Measurements from ENCODE around the gene TAMM41.

The TAMM41 gene

DNA sequence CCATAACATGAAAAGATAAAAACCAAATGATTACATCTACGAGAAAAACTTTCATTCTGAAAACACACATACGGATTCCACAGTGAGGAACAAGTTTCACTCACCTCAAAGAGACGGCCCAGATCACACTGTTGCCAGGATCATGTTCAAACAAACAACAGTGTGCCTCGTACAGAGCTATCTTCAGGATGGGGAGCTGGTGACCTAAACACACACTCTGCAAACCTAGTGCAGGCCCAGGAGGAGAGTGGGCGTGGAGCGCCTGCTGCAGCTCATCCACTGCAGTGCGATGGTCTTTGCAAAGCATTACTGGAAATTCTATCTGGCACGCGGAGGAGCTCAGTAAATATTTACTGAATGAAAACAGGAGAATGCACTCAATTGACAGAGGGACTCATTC is 38.5 kb downstream of the TAMM41 start:
- Histone ChIP-seq H3K36me3 (peaks cover 7% of the 10 kb centered on the region), H3K27ac (no peak overlapping the region), H3K27me3 (ENCODE audit: insufficient read depth, low read depth, severe bottlenecking) (no peaks in the 10 kb centered on the region), H3K9me3 (ENCODE audit: severe bottlenecking) (no peaks in the 10 kb centered on the region), H3K4me3 (ENCODE audit: low read depth, low read length) (no peak overlapping the region)
- TF ChIP-seq, protein P1, sequence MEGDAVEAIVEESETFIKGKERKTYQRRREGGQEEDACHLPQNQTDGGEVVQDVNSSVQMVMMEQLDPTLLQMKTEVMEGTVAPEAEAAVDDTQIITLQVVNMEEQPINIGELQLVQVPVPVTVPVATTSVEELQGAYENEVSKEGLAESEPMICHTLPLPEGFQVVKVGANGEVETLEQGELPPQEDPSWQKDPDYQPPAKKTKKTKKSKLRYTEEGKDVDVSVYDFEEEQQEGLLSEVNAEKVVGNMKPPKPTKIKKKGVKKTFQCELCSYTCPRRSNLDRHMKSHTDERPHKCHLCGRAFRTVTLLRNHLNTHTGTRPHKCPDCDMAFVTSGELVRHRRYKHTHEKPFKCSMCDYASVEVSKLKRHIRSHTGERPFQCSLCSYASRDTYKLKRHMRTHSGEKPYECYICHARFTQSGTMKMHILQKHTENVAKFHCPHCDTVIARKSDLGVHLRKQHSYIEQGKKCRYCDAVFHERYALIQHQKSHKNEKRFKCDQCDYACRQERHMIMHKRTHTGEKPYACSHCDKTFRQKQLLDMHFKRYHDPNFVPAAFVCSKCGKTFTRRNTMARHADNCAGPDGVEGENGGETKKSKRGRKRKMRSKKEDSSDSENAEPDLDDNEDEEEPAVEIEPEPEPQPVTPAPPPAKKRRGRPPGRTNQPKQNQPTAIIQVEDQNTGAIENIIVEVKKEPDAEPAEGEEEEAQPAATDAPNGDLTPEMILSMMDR (IDR thresholded peaks at IDR 0.05; ENCODE audit: low read depth, low read length), result no peak
- no peak for DNase-seq

DNA sequence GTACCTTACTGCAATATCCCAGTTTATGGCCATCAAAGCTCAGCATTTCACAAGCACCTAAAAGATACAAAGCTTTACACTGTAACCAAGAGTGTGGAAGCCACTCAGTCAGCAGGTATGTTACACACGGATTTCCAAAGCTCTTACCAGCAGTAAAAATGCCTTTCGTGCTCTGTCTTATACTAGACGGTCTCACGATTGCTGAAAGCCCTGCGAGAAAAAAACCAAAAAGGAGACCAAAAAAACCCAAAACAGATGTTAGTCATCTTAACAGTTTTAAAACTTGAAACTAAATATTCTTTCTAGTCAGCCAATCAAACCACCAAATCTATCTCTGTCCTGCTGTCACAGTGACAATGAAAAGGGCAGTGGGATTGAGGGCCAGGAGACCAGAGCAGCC is 39.0 kb downstream of the TAMM41 start:
- no peaks in the 10 kb centered on the region for H3K27me3 ChIP-seq (ENCODE audit: insufficient read depth, low read depth, severe bottlenecking)
- TF ChIP-seq, protein P1 (IDR thresholded peaks at IDR 0.05; ENCODE audit: low read depth, low read length), result no peak
- H3K9me3 ChIP-seq (ENCODE audit: severe bottlenecking), result no peaks in the 10 kb centered on the region
- no peak for DNase-seq
- peaks cover 11% of the 10 kb centered on the region for H3K36me3 ChIP-seq
- no peak overlapping the region for H3K27ac ChIP-seq
- no peak overlapping the region for H3K4me3 ChIP-seq (ENCODE audit: low read depth, low read length)

DNA sequence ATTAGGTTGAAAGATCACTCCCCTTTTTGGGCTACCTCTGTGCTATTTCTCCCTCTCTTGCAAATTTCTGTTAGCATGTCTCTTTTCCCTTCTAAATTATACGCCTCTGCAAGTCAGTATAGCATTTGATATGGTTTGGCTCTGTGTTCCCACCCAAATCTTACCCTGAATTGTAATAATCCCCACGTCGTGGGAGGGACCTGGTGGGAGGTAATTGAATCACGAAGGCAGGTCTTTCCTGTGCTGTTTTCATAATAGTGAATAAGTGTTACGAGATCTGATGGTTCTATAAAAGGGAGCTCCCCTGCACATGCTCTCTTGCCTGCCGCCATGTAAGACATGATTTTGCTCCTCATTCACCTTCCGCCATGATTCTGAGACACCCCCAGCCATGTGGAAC is 41.0 kb downstream of the TAMM41 start:
- Histone ChIP-seq H3K27me3 (ENCODE audit: insufficient read depth, low read depth, severe bottlenecking) (no peaks in the 10 kb centered on the region), H3K4me3 (ENCODE audit: low read depth, low read length) (no peak overlapping the region), H3K36me3 (peaks cover 16% of the 10 kb centered on the region), H3K9me3 (ENCODE audit: severe bottlenecking) (no peaks in the 10 kb centered on the region), H3K27ac (no peak overlapping the region)
- TF ChIP-seq, protein P1 (IDR thresholded peaks at IDR 0.05; ENCODE audit: low read depth, low read length), result no peak
- DNase-seq, result no peak

GRCh38 chr3:11803977-11804892 is 42.5 kb downstream of the TAMM41 start:
- H3K27ac ChIP-seq, result no peak overlapping the region
- TF ChIP-seq, protein P1 (IDR thresholded peaks at IDR 0.05; ENCODE audit: low read depth, low read length), result peak; percentile 74
- no peaks in the 10 kb centered on the region for H3K27me3 ChIP-seq (ENCODE audit: insufficient read depth, low read depth, severe bottlenecking)
- H3K36me3 ChIP-seq, result peaks cover 24% of the 10 kb centered on the region
- no peaks in the 10 kb centered on the region for H3K9me3 ChIP-seq (ENCODE audit: severe bottlenecking)
- H3K4me3 ChIP-seq (ENCODE audit: low read depth, low read length), result no peak overlapping the region
- peak; percentile 37 for DNase-seq

GRCh38 chr3:11799791-11800190 is 46.9 kb downstream of the TAMM41 start:
- no peak for DNase-seq
- no peak overlapping the region for H3K4me3 ChIP-seq (ENCODE audit: low read depth, low read length)
- TF ChIP-seq, protein P1 (IDR thresholded peaks at IDR 0.05; ENCODE audit: low read depth, low read length), result no peak
- peaks cover 26% of the 10 kb centered on the region for H3K36me3 ChIP-seq
- H3K9me3 ChIP-seq (ENCODE audit: severe bottlenecking), result no peaks in the 10 kb centered on the region
- no peak overlapping the region for H3K27ac ChIP-seq
- H3K27me3 ChIP-seq (ENCODE audit: insufficient read depth, low read depth, severe bottlenecking), result no peaks in the 10 kb centered on the region
